NK-92 (cell line): ENCODE data around the gene RPL7A.
A peak's percentile ranks its signal among the peaks of the same experiment; 100 is the strongest.
"Not testable (repeated sequence)": the region's sequence is repeated elsewhere in the genome, so short reads cannot be mapped to it uniquely, and the experiment has no call there.

Experiments used
- DNase-seq: peaks from one replicate; lab custom pipeline; 2025; ENCODE audit not compliant: unreplicated experiment; lab: John Stamatoyannopoulos, UW

Gene RPL7A

GRCh38 chr9:133327834-133328484, 20.1 kb upstream of the RPL7A start:
- DNase-seq: no peak

GRCh38 chr9:133329306-133330156, 18.5 kb upstream of the RPL7A start:
- not testable (repeated sequence) for DNase-seq

GRCh38 chr9:133331221-133331620, 16.8 kb upstream of the RPL7A start:
- no peak for DNase-seq

- DNase-seq: no peak
These were observed 16.2 kb upstream of the RPL7A start for GRCh38 chr9:133331641-133332380.

- DNase-seq: no peak
These were observed 15.7 kb upstream of the RPL7A start for GRCh38 chr9:133332381-133332730.

GRCh38 chr9:133333011-133333410, 15.0 kb upstream of the RPL7A start:
- no peak for DNase-seq

- DNase-seq: no peak
These were observed 14.5 kb upstream of the RPL7A start for GRCh38 chr9:133333566-133333965.

- no peak for DNase-seq
These were observed 13.9 kb upstream of the RPL7A start for GRCh38 chr9:133334161-133334560.

GRCh38 chr9:133334888-133335287, 13.1 kb upstream of the RPL7A start:
- not testable (repeated sequence) for DNase-seq

GRCh38 chr9:133335924-133336811, 11.8 kb upstream of the RPL7A start, which contains the start of gene SURF6:
TSS of gene SURF6 (minus strand) at chr9:133336188. CDS start at chr9:133336132, 56 bp downstream.
- peak; percentile 54 for DNase-seq

- DNase-seq: no peak
These were observed 8.4 kb upstream of the RPL7A start for GRCh38 chr9:133339641-133340040.

GRCh38 chr9:133340256-133340655, 7.8 kb upstream of the RPL7A start:
- DNase-seq: no peak

- no peak for DNase-seq
These were observed 7.1 kb upstream of the RPL7A start for GRCh38 chr9:133340916-133341315.

- DNase-seq: no peak
These were observed 6.5 kb upstream of the RPL7A start for GRCh38 chr9:133341369-133342068.

- DNase-seq: no peak
These were observed 6.0 kb upstream of the RPL7A start for GRCh38 chr9:133342069-133342406.

- no peak for DNase-seq
These were observed 5.4 kb upstream of the RPL7A start for GRCh38 chr9:133342570-133342969.

- DNase-seq: no peak
These were observed 3.9 kb upstream of the RPL7A start for GRCh38 chr9:133344071-133344470.

GRCh38 chr9:133344979-133345378, 3.0 kb upstream of the RPL7A start:
- DNase-seq: no peak

GRCh38 chr9:133345596-133345995, 2.4 kb upstream of the RPL7A start:
- DNase-seq: no peak
